Neuronal stem cell (in vitro differentiated cells): ENCODE results near the gene CDR2.
A peak's percentile ranks its signal among the peaks of the same experiment; 100 is the strongest.

Experiments
- DNase-seq: peaks from one replicate; pipeline ENCODE4 v3.0.0-alpha.2; 2013; ENCODE audit warnings: low spot score
- H2AFZ ChIP-seq: one replicate; pipeline ENCODE4 v1.6.1; 2013; ENCODE audit warnings: mild to moderate bottlenecking, low read length, inconsistent platforms
- H2AK5ac ChIP-seq: 2 replicates; pipeline ENCODE4 v1.6.1; 2013; ENCODE audit warnings: low read depth, mild to moderate bottlenecking, inconsistent platforms, low read length, moderate library complexity, mixed read lengths
- H2BK120ac ChIP-seq: 2 replicates; pipeline ENCODE4 v1.6.1; 2013; ENCODE audit warnings: low read depth, mild to moderate bottlenecking, inconsistent platforms, low read length, moderate library complexity, mixed read lengths
- H2BK12ac ChIP-seq: one replicate; pipeline ENCODE4 v1.6.1; 2013; ENCODE audit warnings: low read length, inconsistent platforms
- H2BK15ac ChIP-seq: 2 replicates; pipeline ENCODE4 v1.6.1; 2013; ENCODE audit warnings: mild to moderate bottlenecking, low read length, inconsistent platforms, mixed read lengths
- H2BK5ac ChIP-seq: one replicate; pipeline ENCODE4 v1.6.1; 2013; ENCODE audit warnings: inconsistent platforms, mild to moderate bottlenecking, low read length, moderate library complexity
- H3K14ac ChIP-seq: one replicate; pipeline ENCODE4 v1.6.1; 2013; ENCODE audit warnings: low read length, inconsistent platforms
- H3K18ac ChIP-seq: 2 replicates; pipeline ENCODE4 v1.6.1; 2013; ENCODE audit warnings: low read length, inconsistent platforms
- H3K23ac ChIP-seq: 2 replicates; pipeline ENCODE4 v1.6.1; 2013; ENCODE audit warnings: low read depth, mild to moderate bottlenecking, mixed read lengths, low read length, inconsistent platforms; ENCODE audit not compliant: poor library complexity
- H3K27ac ChIP-seq: replicated peaks from 3 replicates; pipeline ENCODE4 v1.5.1; 2013; ENCODE audit warnings: low read length, inconsistent platforms
- H3K27me3 ChIP-seq, 3 experiments: 2 replicates each; pipeline ENCODE4 v1.6.1; 2013; ENCODE audit warnings: low read length in 3 of 3, mild to moderate bottlenecking in 2 of 3, inconsistent platforms in 1 of 3, low read depth in 1 of 3, mixed read lengths in 1 of 3, moderate library complexity in 1 of 3; ENCODE audit not compliant: control insufficient read depth in 3 of 3, insufficient read depth in 3 of 3
- H3K36me3 ChIP-seq, 2 donors: replicated peaks in 1 of 2; 2 replicates each; pipeline ENCODE4 v1.6.1; 2013; ENCODE audit warnings: low read length in 2 of 2; ENCODE audit not compliant: control insufficient read depth in 2 of 2, insufficient read depth in 2 of 2
- H3K4ac ChIP-seq: 2 replicates; pipeline ENCODE4 v1.6.1; 2013; ENCODE audit warnings: inconsistent platforms, mild to moderate bottlenecking, low read length, moderate library complexity
- H3K4me1 ChIP-seq, 2 donors: 1 replicate in 1 of 2; 2 replicates in 1 of 2; pipeline ENCODE4 v1.6.1; 2013; ENCODE audit warnings: low read length in 2 of 2, low read depth in 1 of 2; ENCODE audit not compliant: control insufficient read depth in 2 of 2, insufficient read depth in 1 of 2
- H3K4me2 ChIP-seq: one replicate; pipeline ENCODE4 v1.6.1; 2013; ENCODE audit warnings: mild to moderate bottlenecking, low read length, inconsistent platforms; ENCODE audit not compliant: insufficient read depth, poor library complexity, severe bottlenecking
- H3K4me3 ChIP-seq, 2 donors: 2 replicates each; pipeline ENCODE4 v1.5.1; 2013; ENCODE audit warnings: low read length in 2 of 2, mild to moderate bottlenecking in 2 of 2, inconsistent platforms in 1 of 2, moderate library complexity in 1 of 2
- H3K79me1 ChIP-seq: one replicate; pipeline ENCODE4 v1.6.1; 2013; ENCODE audit warnings: low read depth, mild to moderate bottlenecking, inconsistent platforms, low read length, moderate library complexity
- H3K9ac ChIP-seq: one replicate; pipeline ENCODE4 v1.6.1; 2013; ENCODE audit warnings: mild to moderate bottlenecking, low read depth, low read length, inconsistent platforms; ENCODE audit not compliant: poor library complexity
- H3K9me3 ChIP-seq, 2 donors: replicated peaks in 1 of 2; 2 replicates each; pipeline versions ENCODE3 to v1.6.1; 2013; ENCODE audit warnings: low read length in 2 of 2, mild to moderate bottlenecking in 2 of 2, inconsistent platforms in 1 of 2, low read depth in 1 of 2, mixed read lengths in 1 of 2, moderate library complexity in 1 of 2; ENCODE audit not compliant: control insufficient read depth in 2 of 2, insufficient read depth in 1 of 2
- H4K8ac ChIP-seq: one replicate; pipeline ENCODE4 v1.6.1; 2013; ENCODE audit warnings: low read depth, mild to moderate bottlenecking, inconsistent platforms, low read length, moderate library complexity
- H4K91ac ChIP-seq: one replicate; pipeline ENCODE4 v1.6.1; 2013; ENCODE audit warnings: low read length, low read depth, mild to moderate bottlenecking, inconsistent platforms; ENCODE audit not compliant: poor library complexity
- WGBS, 2 donors: extraction: QIAGEN DNeasy Blood & Tissue Kit; methylation state at CpG; one replicate each; pipeline ENCODE4 v1.1.7; 2013; ENCODE audit warnings: missing lambda C conversion rate in 2 of 2, mixed read lengths in 1 of 2; ENCODE audit not compliant: insufficient read length in 2 of 2, insufficient replicate concordance in 1 of 2; ENCODE audit errors: extremely low coverage in 2 of 2; 5-methylcytosine and 5-hydroxymethylcytosine counted together

CDR2 gene

DNA sequence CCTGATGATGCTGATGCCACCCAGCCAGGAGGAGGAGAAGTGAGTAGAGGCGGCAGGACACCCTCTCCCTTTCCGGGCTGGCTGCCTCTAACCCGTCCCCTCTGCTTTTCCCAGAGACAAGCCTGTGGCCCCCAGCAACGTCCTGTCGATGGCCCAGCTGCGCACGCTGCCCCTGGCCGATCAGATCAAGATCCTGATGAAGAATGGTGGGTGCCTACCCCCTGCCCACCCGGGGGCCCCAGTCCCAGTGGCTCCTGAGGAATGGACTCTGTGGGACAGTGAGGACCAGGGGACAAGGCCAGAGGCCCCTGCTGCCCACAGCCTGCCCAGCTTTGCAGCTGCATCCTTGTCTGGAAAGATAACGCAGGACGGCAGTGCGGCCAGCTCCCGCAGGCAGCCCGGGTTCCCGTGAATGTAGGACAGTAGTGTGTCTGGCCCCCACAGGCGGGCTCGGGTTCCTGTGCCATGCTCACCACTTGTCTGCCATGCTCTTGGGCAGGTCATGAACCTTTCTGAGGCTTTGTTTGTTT is 57.4 kb downstream of the CDR2 start:
- no peak overlapping the region for H3K4me2 ChIP-seq
- H3K79me1 ChIP-seq, result peaks cover 4% of the 10 kb centered on the region
- no peak overlapping the region for H3K4ac ChIP-seq
- H2BK12ac ChIP-seq, result no peak overlapping the region
- no peak overlapping the region for H4K91ac ChIP-seq
- no peak overlapping the region for H3K9ac ChIP-seq
- no peak overlapping the region for H3K14ac ChIP-seq
- no peak overlapping the region for H2BK120ac ChIP-seq
- no CpG with 5 or more reads among the region's 17 CpGs for WGBS, 2 donors
- no peak overlapping the region for H2BK5ac ChIP-seq
- peaks cover 33 to 90% of the 10 kb centered on the region in 2 donors for H3K36me3 ChIP-seq
- H3K23ac ChIP-seq, result no peak overlapping the region
- H3K18ac ChIP-seq, result no peak overlapping the region
- no peaks in the 10 kb centered on the region for H3K27me3 ChIP-seq
- no peak for DNase-seq
- H3K9me3 ChIP-seq, result no peaks in the 10 kb centered on the region
- no peak overlapping the region for H3K4me3 ChIP-seq
- H4K8ac ChIP-seq, result no peak overlapping the region
- no peak overlapping the region for H3K27ac ChIP-seq
- no peak overlapping the region for H2BK15ac ChIP-seq
- H3K4me1 ChIP-seq, result no peaks in the 10 kb centered on the region
- H2AFZ ChIP-seq, result no peak overlapping the region
- H2AK5ac ChIP-seq, result no peak overlapping the region

DNA sequence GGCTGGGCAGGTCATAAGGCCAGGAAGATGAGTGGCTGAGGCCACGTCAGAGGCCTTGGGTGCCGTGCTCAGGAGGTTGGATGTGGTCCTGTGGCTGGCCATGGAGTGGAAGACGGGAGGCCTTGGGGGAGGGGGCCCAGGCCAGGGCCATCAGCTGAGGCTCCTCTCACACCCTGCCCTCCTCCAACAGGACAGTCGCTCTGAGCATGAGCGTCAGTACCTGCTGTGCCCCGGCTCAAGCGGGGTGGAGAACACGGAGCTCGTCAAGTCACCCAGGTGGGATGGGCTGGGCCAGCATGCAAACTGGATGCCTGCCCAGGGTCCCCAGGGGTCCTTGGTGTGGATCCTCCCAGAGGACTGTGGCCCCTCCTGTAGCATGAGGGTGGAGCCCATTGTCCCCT is 58.0 kb downstream of the CDR2 start:
- Histone ChIP-seq H2AFZ (no peak overlapping the region), H3K79me1 (no peaks in the 10 kb centered on the region), H3K27me3 (no peaks in the 10 kb centered on the region), H3K4me2 (no peak overlapping the region), H2BK12ac (no peak overlapping the region), H4K8ac (no peak overlapping the region), H3K9me3 (no peaks in the 10 kb centered on the region), H3K23ac (no peak overlapping the region), H3K36me3 (peaks cover 33 to 90% of the 10 kb centered on the region in 2 donors), H2BK120ac (no peak overlapping the region), H3K27ac (no peak overlapping the region), H3K18ac (no peak overlapping the region), H3K14ac (no peak overlapping the region), H3K4me1 (no peaks in the 10 kb centered on the region), H4K91ac (no peak overlapping the region), H3K9ac (peak overlapping the region; percentile 24), H3K4me3 (no peak overlapping the region), H2AK5ac (no peak overlapping the region), H2BK15ac (no peak overlapping the region), H3K4ac (no peak overlapping the region), H2BK5ac (no peak overlapping the region)
- DNase-seq, result no peak
- no CpG with 5 or more reads among the region's 9 CpGs for WGBS, 2 donors

DNA sequence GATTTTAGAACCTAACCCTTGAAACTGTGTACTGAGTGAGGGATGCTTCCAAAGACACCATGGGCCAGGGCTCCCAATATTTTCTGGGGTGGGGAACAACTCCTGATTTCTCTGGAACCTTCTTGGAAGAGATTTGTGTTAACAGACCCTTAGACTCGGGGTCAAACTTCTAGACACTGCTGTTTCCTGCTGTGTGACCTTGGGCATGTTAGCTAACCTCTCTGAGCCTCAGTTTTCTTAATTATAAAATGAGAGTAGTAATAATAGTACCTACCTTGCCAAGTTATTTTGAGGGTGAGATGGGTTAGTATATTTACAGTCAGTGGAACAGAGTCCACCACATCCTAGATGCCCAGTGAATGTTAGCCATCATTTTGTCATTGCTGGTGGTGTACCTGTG is 58.4 kb downstream of the CDR2 start:
- H2BK5ac ChIP-seq, result no peak overlapping the region
- H3K23ac ChIP-seq, result no peak overlapping the region
- H3K9me3 ChIP-seq, result no peaks in the 10 kb centered on the region
- H3K4me2 ChIP-seq, result no peak overlapping the region
- no peak overlapping the region for H4K8ac ChIP-seq
- H3K4me3 ChIP-seq, result no peak overlapping the region
- no peak overlapping the region for H2BK120ac ChIP-seq
- no peak overlapping the region for H3K14ac ChIP-seq
- H3K27ac ChIP-seq, result no peak overlapping the region
- H2AFZ ChIP-seq, result no peak overlapping the region
- H2BK15ac ChIP-seq, result no peak overlapping the region
- no peaks in the 10 kb centered on the region for H3K4me1 ChIP-seq
- H3K4ac ChIP-seq, result no peak overlapping the region
- no peak overlapping the region for H4K91ac ChIP-seq
- no peaks in the 10 kb centered on the region for H3K27me3 ChIP-seq
- no peak overlapping the region for H3K9ac ChIP-seq
- no peak overlapping the region for H2BK12ac ChIP-seq
- no peak overlapping the region for H3K18ac ChIP-seq
- no peak overlapping the region for H2AK5ac ChIP-seq
- WGBS, 2 donors, result no CpG with 5 or more reads among the region's 1 CpG
- H3K36me3 ChIP-seq, result peaks cover 32 to 89% of the 10 kb centered on the region in 2 donors
- H3K79me1 ChIP-seq, result no peaks in the 10 kb centered on the region
- no peak for DNase-seq

DNA sequence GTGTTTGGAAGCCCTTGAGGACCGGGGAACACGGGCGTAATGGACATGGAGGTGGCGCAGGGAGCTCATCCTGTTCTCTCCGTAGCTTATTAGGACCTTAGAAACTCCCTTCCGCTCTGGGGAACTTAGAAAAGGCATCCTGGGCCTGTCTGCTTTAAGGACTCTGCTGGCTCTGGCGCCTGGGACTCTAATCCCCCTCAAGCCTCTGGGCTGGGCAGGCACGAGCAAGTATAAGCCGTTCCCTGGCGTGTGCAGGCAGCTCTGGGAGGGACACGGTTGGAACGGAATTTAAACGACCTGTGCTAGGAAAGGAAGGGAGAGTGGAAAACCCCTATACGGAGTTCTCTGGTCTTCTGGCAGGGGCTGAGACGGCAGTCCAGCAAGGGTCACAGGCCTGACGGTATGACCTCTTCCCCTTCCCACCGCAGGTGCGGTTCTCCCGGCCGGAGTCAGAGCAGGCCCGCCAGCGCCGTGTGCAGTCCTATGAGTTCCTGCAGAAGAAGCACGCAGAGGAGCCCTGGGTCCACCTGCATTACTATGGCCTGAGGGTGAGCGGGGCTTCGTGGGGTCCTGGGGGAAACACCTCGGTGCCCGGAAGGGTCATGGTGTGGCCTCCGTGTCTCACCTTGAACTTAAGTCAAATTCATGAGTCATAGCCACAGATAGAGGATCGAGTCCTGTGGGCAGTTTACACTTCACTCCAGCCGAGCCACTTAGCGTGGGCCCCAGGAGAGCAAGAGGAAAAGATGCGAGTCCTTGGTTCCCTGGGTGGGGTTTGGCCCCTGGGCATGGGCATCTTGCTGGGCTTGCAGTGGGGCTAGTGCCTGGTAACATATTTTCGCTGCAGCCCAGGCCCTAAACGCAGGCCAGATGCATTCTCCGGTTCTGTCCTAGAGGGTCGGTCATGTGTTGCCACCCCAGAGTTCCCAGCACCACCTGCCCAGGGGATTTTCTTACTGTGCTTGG is 59.5 kb downstream of the CDR2 start:
- Histone ChIP-seq H3K4me3 (no peak overlapping the region), H3K9me3 (no peaks in the 10 kb centered on the region), H3K79me1 (no peaks in the 10 kb centered on the region), H3K27me3 (no peaks in the 10 kb centered on the region), H3K18ac (peak overlapping the region; percentile 42), H2AFZ (no peak overlapping the region), H2BK12ac (no peak overlapping the region), H4K91ac (no peak overlapping the region), H3K36me3 (peaks cover 33 to 88% of the 10 kb centered on the region in 2 donors), H3K23ac (no peak overlapping the region), H2BK5ac (no peak overlapping the region), H2AK5ac (no peak overlapping the region), H3K4me1 (no peaks in the 10 kb centered on the region), H2BK120ac (no peak overlapping the region), H3K4ac (no peak overlapping the region), H3K27ac (no peak overlapping the region), H4K8ac (no peak overlapping the region), H3K4me2 (no peak overlapping the region), H3K9ac (no peak overlapping the region), H3K14ac (no peak overlapping the region), H2BK15ac (no peak overlapping the region)
- no CpG with 5 or more reads among the region's 37 CpGs for WGBS, 2 donors
- DNase-seq, result no peak
